GM12891 (cell line): ENCODE measurements around the gene TSPO2.

Experiments used
- POLR2A ChIP-seq: IDR thresholded peaks from 2 replicates; pipeline ENCODE4 v1.6.1; 2011; ENCODE audit warnings: low read depth, low read length, control low read depth
- POLR2AphosphoS5 ChIP-seq: IDR thresholded peaks from 2 replicates; pipeline ENCODE4 v1.6.1; 2011; ENCODE audit warnings: low read depth, low read length, control low read depth
- SPI1 ChIP-seq: IDR thresholded peaks from 2 replicates; pipeline ENCODE4 v1.6.1; 2011; ENCODE audit warnings: low read depth, low read length, control low read depth
- TAF1 ChIP-seq: IDR thresholded peaks from 2 replicates; pipeline ENCODE4 v1.6.1; 2011; ENCODE audit warnings: low read depth, low read length, control low read depth

GRCh38 chr6:41062056-41062455 is 19.8 kb downstream of the TSPO2 start:
- TF ChIP-seq POLR2AphosphoS5, result no peak
- no peak for TF ChIP-seq POLR2A
- no peak for TF ChIP-seq SPI1
- TF ChIP-seq TAF1, result no peak
